SH-SY5Y (cell line): Measurements from ENCODE around the gene BSN.

Experiments used
- GATA2 ChIP-seq: IDR thresholded peaks from 2 replicates; pipeline ENCODE4 v1.6.1; 2011; ENCODE audit warnings: mild to moderate bottlenecking, low read depth, low read length
- GATA3 ChIP-seq: IDR thresholded peaks from 2 replicates; pipeline ENCODE4 v1.6.1; 2011; ENCODE audit warnings: low read depth, mild to moderate bottlenecking, low read length, moderate library complexity

The BSN gene

GRCh38 chr3:49554633-49555265 is 472 bp downstream of the BSN start:
- TF ChIP-seq GATA2 (no peak), GATA3 (no peak)

GRCh38 chr3:49556500-49557275 is 2.4 kb downstream of the BSN start:
- TF ChIP-seq GATA3 (no peak), GATA2 (no peak)

GRCh38 chr3:49563040-49563578 is 8.8 kb downstream of the BSN start:
- TF ChIP-seq GATA2: no peak
- no peak for TF ChIP-seq GATA3

GRCh38 chr3:49563766-49564165 is 9.5 kb downstream of the BSN start:
- TF ChIP-seq GATA3: no peak
- no peak for TF ChIP-seq GATA2

- TF ChIP-seq GATA2: no peak
Measured at GRCh38 chr3:49566312-49566711, 12.0 kb downstream of the BSN start.

GRCh38 chr3:49567406-49567805 is 13.1 kb downstream of the BSN start:
- TF ChIP-seq GATA2 (no peak), GATA3 (no peak)

GRCh38 chr3:49568965-49569364 is 14.7 kb downstream of the BSN start:
- no peak for TF ChIP-seq GATA2
- no peak for TF ChIP-seq GATA3

GRCh38 chr3:49570028-49570654 is 15.9 kb downstream of the BSN start:
- TF ChIP-seq GATA3 (no peak), GATA2 (no peak)

GRCh38 chr3:49582177-49582576 is 27.9 kb downstream of the BSN start:
- no peak for TF ChIP-seq GATA3
- TF ChIP-seq GATA2: no peak

- TF ChIP-seq GATA2 (no peak), GATA3 (no peak)
Measured at GRCh38 chr3:49591615-49592014, 37.3 kb downstream of the BSN start.

- TF ChIP-seq GATA2: no peak
- TF ChIP-seq GATA3: no peak
Measured at GRCh38 chr3:49593041-49593440, 38.8 kb downstream of the BSN start.

GRCh38 chr3:49600781-49601180 is 46.5 kb downstream of the BSN start:
- TF ChIP-seq GATA3 (no peak), GATA2 (no peak)

GRCh38 chr3:49601358-49602048 is 47.2 kb downstream of the BSN start:
- no peak for TF ChIP-seq GATA3
- TF ChIP-seq GATA2: no peak

- TF ChIP-seq GATA2 (no peak), GATA3 (no peak)
Measured at GRCh38 chr3:49602049-49602554, 47.8 kb downstream of the BSN start.

- TF ChIP-seq GATA3 (no peak), GATA2 (no peak)
Measured at GRCh38 chr3:49602877-49603411, 48.7 kb downstream of the BSN start.
